ENCODE measurements around the gene MAN1B1. TPM values are rescaled to one million over a fixed set of nuclear protein-coding genes. Genes with fewer than 3 reads are reported as not detected.

MAN1B1 gene
- total RNA-seq, 1 experiment from 2014 or later, result 50.9 TPM

DNA sequence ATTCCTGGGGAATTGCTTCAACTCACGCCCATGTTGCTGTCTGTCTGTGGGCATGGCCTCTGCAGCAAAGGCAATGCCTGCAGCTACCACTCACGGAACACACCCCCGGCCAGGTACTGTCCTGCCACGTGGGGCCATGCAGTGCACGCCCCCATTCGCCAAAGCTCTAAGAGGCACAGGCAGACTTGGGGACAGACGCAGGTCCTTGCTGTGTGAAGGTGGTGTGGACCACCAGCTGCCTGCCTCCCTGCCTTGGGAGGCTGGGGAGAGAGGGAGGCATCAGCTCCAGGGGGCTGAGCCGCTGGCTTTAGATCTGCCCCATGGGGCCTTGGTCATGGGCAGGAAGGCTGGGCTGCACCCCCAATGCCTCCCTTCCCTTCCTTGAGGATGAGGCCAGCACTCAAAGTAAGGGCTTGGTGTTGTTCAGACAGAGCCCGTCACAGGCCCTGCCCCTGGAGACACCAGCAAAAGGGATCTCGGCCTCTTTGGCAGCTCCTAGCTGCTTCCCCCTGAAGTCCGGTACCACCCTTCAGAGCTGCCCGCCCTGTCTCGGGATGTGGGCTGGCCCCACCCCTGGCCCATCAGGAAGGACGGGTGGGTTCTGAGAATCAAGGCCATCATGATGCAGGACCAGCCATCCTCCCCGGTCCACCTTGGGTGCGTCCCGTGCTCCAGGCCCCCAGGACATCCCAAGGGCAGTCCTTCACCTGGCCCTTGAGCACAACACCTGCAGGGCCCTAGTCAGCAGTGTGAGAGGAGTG lies 54.4 kb downstream of the MAN1B1 start:
- Histone ChIP-seq H3K79me2 (ENCODE audit: insufficient read depth, low read length) (no peaks in the 10 kb centered on the region), H3K4me3 (replicated peaks in 1 of 2; ENCODE audit: low read depth in 1 of 2, low read length in 2 of 2) (no peak overlapping the region), H3K4me1 (ENCODE audit: control insufficient read depth in 1 of 2, insufficient read depth in 2 of 2, low read length in 2 of 2) (peaks cover 0 to 4% of the 10 kb centered on the region in 2 experiments; a peak in 3 of 4 replicates), H4K20me1 (ENCODE audit: insufficient read depth) (no peaks in the 10 kb centered on the region), H3K9me3 (ENCODE audit: control insufficient read depth in 1 of 2, insufficient read depth in 1 of 2, low read depth in 1 of 2, low read length in 2 of 2) (no peaks in the 10 kb centered on the region), H2AFZ (ENCODE audit: low read depth, low read length, poor library complexity, severe bottlenecking) (no peak overlapping the region), H3K27me3 (ENCODE audit: insufficient read depth, low read length) (no peaks in the 10 kb centered on the region), H3K4me2 (ENCODE audit: low read length) (no peak overlapping the region), H3K9me2 (ENCODE audit: insufficient read depth) (no peaks in the 10 kb centered on the region), H3K9ac (ENCODE audit: low read length) (no peak overlapping the region), H3K27ac (ENCODE audit: low read depth, low read length) (no peak overlapping the region), H3K36me3 (ENCODE audit: control insufficient read depth in 1 of 2, insufficient read depth in 2 of 2, low read length in 2 of 2) (no peaks in the 10 kb centered on the region)
- no TSS peak for BruUV-seq (replicated peaks)
- intact Hi-C loops (cut with micrococcal nuclease), result no loop called here
- ATAC-seq, result no peak
- TF ChIP-seq POLR2A (IDR thresholded peaks at IDR 0.05; ENCODE audit: borderline replicate concordance, extremely low read depth, insufficient read depth, insufficient read length), result no peak
- TF ChIP-seq EZH2phosphoT487 (IDR thresholded peaks at IDR 0.05; ENCODE audit: borderline replicate concordance), result no peak
- TF ChIP-seq JUND (IDR thresholded peaks at IDR 0.05), result no peak
- no peak for TF ChIP-seq MAX (IDR thresholded peaks at IDR 0.05)
- no peak for TF ChIP-seq YY1 (IDR thresholded peaks at IDR 0.05; ENCODE audit: extremely low read depth, insufficient replicate concordance, low read depth, low read length)
- no peak for TF ChIP-seq ZNF274 (IDR thresholded peaks at IDR 0.05; ENCODE audit: low read depth, low read length)
- TF ChIP-seq, protein P1, sequence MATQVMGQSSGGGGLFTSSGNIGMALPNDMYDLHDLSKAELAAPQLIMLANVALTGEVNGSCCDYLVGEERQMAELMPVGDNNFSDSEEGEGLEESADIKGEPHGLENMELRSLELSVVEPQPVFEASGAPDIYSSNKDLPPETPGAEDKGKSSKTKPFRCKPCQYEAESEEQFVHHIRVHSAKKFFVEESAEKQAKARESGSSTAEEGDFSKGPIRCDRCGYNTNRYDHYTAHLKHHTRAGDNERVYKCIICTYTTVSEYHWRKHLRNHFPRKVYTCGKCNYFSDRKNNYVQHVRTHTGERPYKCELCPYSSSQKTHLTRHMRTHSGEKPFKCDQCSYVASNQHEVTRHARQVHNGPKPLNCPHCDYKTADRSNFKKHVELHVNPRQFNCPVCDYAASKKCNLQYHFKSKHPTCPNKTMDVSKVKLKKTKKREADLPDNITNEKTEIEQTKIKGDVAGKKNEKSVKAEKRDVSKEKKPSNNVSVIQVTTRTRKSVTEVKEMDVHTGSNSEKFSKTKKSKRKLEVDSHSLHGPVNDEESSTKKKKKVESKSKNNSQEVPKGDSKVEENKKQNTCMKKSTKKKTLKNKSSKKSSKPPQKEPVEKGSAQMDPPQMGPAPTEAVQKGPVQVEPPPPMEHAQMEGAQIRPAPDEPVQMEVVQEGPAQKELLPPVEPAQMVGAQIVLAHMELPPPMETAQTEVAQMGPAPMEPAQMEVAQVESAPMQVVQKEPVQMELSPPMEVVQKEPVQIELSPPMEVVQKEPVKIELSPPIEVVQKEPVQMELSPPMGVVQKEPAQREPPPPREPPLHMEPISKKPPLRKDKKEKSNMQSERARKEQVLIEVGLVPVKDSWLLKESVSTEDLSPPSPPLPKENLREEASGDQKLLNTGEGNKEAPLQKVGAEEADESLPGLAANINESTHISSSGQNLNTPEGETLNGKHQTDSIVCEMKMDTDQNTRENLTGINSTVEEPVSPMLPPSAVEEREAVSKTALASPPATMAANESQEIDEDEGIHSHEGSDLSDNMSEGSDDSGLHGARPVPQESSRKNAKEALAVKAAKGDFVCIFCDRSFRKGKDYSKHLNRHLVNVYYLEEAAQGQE (IDR thresholded peaks at IDR 0.05; ENCODE audit: low read depth), result no peak
- TF ChIP-seq SIN3A (IDR thresholded peaks at IDR 0.05; ENCODE audit: low read depth), result no peak
- no peak for TF ChIP-seq ATF3 (IDR thresholded peaks at IDR 0.05)
- TF ChIP-seq SRF (IDR thresholded peaks at IDR 0.05; ENCODE audit: low read depth), result no peak
- TF ChIP-seq ZFX (IDR thresholded peaks at IDR 0.05), result no peak
- DNase-seq (ENCODE audit: low read depth, low spot score), result no peak
- CTCF ChIA-PET, result no interaction called here
- POLR2A ChIA-PET, result no interaction called here
- RAD21 ChIA-PET (ENCODE audit: low non-redundant PET in 1 of 2, low total read pairs in 2 of 2, uncharacterized antibody in 2 of 2, unreplicated experiment in 2 of 2), result no interaction called here

All from HCT116 (cell line).